ENCODE data around the gene ALDOA. TPM values are rescaled to one million over a fixed set of nuclear protein-coding genes. Genes with fewer than 3 reads are reported as not detected.

The ALDOA gene
- total and polyA plus RNA-seq, 5 donors from 2014 or later, result 430 to 1,243 (median 1,138) TPM

- Mint-ChIP-seq H3K27ac (no peak overlapping the region), H3K9me3 (no peaks in the 10 kb centered on the region), H3K36me3 (peaks cover 20% of the 10 kb centered on the region), H3K27me3 (no peaks in the 10 kb centered on the region), H3K4me1 (peaks cover 8 to 51% (median 27%) of the 10 kb centered on the region in 4 donors), H3K4me3 (peak overlapping the region in 3 of 4 donors; percentile 31 to 73 (median 43))
- peaks cover 45% of the 10 kb centered on the region for H3K4me1 ChIP-seq (ENCODE audit: control insufficient read depth, insufficient read depth, low read length, poor library complexity, severe bottlenecking)
- H3K36me3 ChIP-seq (ENCODE audit: control insufficient read depth, insufficient read depth, low read length), result peaks cover 44% of the 10 kb centered on the region
- no peaks in the 10 kb centered on the region for H3K27me3 ChIP-seq (ENCODE audit: control insufficient read depth, insufficient read depth, low read length)
- H3K4me3 ChIP-seq (ENCODE audit: low read depth, low read length), result no peak overlapping the region
- no peak overlapping the region for H3K27ac ChIP-seq (ENCODE audit: insufficient read depth, low read length, poor library complexity, severe bottlenecking)
- no peaks in the 10 kb centered on the region for H3K9me3 ChIP-seq (ENCODE audit: control insufficient read depth in 2 of 2, low read length in 2 of 2)
- DNase-seq, result no peak
- ATAC-seq (ENCODE audit: low read depth in 2 of 2), result no peak
Observed at GRCh38 chr16:30070490-30070889, 4.9 kb downstream of the ALDOA start.

- H3K4me3 Mint-ChIP-seq, result peak within 1 kb of the TSS; percentile 88 to 98 (median 96)
- peaks cover 29% of the 10 kb centered on the region for H3K36me3 ChIP-seq (ENCODE audit: control insufficient read depth, insufficient read depth, low read length)
- H3K9me3 Mint-ChIP-seq, result no peaks in the 10 kb centered on the region
- peak within 1 kb of the TSS; percentile 81 for H3K4me3 ChIP-seq (ENCODE audit: low read depth, low read length)
- H3K27me3 Mint-ChIP-seq, result no peaks in the 10 kb centered on the region
- peaks cover 4% of the 10 kb centered on the region for H3K36me3 Mint-ChIP-seq
- H3K4me1 ChIP-seq (ENCODE audit: control insufficient read depth, insufficient read depth, low read length, poor library complexity, severe bottlenecking), result peaks cover 29% of the 10 kb centered on the region
- peak within 1 kb of the TSS; percentile 96 to 98 (median 96) for H3K27ac Mint-ChIP-seq
- peak within 1 kb of the TSS; percentile 82 for H3K27ac ChIP-seq (ENCODE audit: insufficient read depth, low read length, poor library complexity, severe bottlenecking)
- no peaks in the 10 kb centered on the region for H3K27me3 ChIP-seq (ENCODE audit: control insufficient read depth, insufficient read depth, low read length)
- H3K9me3 ChIP-seq (ENCODE audit: control insufficient read depth in 2 of 2, low read length in 2 of 2), result no peaks in the 10 kb centered on the region
- DNase-seq (peak; percentile 89 to 95 (median 90)), ATAC-seq (ENCODE audit: low read depth in 2 of 2) (peak; percentile 89 to 92)
- H3K4me1 Mint-ChIP-seq, result peaks cover 0 to 52% (median 32%) of the 10 kb centered on the region in 4 donors
Observed at GRCh38 chr16:30075503-30076275, 10.1 kb downstream of the ALDOA start, which contains the start of gene PPP4C. Gene PPP4C, plus strand, starts transcription at chr16:30075994. Its CDS starts 384 bp downstream, at chr16:30076378.

GRCh38 chr16:30076276-30076791 lies 10.8 kb downstream of the ALDOA start:
- Histone ChIP-seq H3K9me3 (ENCODE audit: control insufficient read depth in 2 of 2, low read length in 2 of 2) (no peaks in the 10 kb centered on the region), H3K4me3 (ENCODE audit: low read depth, low read length) (peak overlapping the region; percentile 76), H3K36me3 (ENCODE audit: control insufficient read depth, insufficient read depth, low read length) (peaks cover 30% of the 10 kb centered on the region), H3K27me3 (ENCODE audit: control insufficient read depth, insufficient read depth, low read length) (no peaks in the 10 kb centered on the region), H3K27ac (ENCODE audit: insufficient read depth, low read length, poor library complexity, severe bottlenecking) (peak overlapping the region; percentile 82), H3K4me1 (ENCODE audit: control insufficient read depth, insufficient read depth, low read length, poor library complexity, severe bottlenecking) (peaks cover 29% of the 10 kb centered on the region)
- peak; percentile 33 to 35 for ATAC-seq (ENCODE audit: low read depth in 2 of 2)
- DNase-seq, result peak in 1 of 3 donors; percentile 33
- H3K27me3 Mint-ChIP-seq, result no peaks in the 10 kb centered on the region
- no peaks in the 10 kb centered on the region for H3K9me3 Mint-ChIP-seq
- peaks cover 4% of the 10 kb centered on the region for H3K36me3 Mint-ChIP-seq
- peak overlapping the region; percentile 88 to 98 (median 96) for H3K4me3 Mint-ChIP-seq
- peak overlapping the region; percentile 76 to 96 (median 93) for H3K27ac Mint-ChIP-seq
- peaks cover 0 to 52% (median 32%) of the 10 kb centered on the region in 4 donors for H3K4me1 Mint-ChIP-seq

DNA sequence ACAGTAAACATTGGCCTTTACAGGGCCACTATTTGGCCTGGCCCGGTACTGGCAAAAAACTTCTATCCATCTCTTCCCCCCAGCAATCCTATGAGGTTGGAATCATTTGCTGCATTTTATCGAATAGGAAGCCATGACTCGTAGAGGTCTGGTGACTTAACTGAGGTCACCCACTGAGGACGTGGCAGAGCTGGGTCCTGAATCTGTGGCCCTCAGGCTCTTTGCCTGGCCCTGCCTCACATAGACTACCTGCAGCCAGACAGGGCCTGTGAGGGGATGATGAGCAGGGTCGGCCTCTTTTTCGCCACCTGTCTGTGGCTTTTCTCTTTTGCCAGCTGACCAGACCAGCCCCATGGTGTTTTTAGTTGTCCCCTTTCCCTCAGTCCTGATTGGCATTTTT lies 12.1 kb downstream of the ALDOA start:
- ATAC-seq (ENCODE audit: low read depth in 2 of 2), result no peak
- peak overlapping the region; percentile 88 to 98 (median 96) for H3K4me3 Mint-ChIP-seq
- H3K9me3 Mint-ChIP-seq, result no peaks in the 10 kb centered on the region
- H3K4me1 ChIP-seq (ENCODE audit: control insufficient read depth, insufficient read depth, low read length, poor library complexity, severe bottlenecking), result peaks cover 29% of the 10 kb centered on the region
- peaks cover 0 to 53% (median 29%) of the 10 kb centered on the region in 4 donors for H3K4me1 Mint-ChIP-seq
- H3K36me3 Mint-ChIP-seq, result peaks cover 8% of the 10 kb centered on the region
- H3K27ac Mint-ChIP-seq, result peak overlapping the region; percentile 66 to 96 (median 93)
- H3K36me3 ChIP-seq (ENCODE audit: control insufficient read depth, insufficient read depth, low read length), result peaks cover 36% of the 10 kb centered on the region
- H3K4me3 ChIP-seq (ENCODE audit: low read depth, low read length), result peak overlapping the region; percentile 76
- no peak for DNase-seq
- peak overlapping the region; percentile 82 for H3K27ac ChIP-seq (ENCODE audit: insufficient read depth, low read length, poor library complexity, severe bottlenecking)
- H3K9me3 ChIP-seq (ENCODE audit: control insufficient read depth in 2 of 2, low read length in 2 of 2), result no peaks in the 10 kb centered on the region
- no peaks in the 10 kb centered on the region for H3K27me3 ChIP-seq (ENCODE audit: control insufficient read depth, insufficient read depth, low read length)
- no peaks in the 10 kb centered on the region for H3K27me3 Mint-ChIP-seq

DNA sequence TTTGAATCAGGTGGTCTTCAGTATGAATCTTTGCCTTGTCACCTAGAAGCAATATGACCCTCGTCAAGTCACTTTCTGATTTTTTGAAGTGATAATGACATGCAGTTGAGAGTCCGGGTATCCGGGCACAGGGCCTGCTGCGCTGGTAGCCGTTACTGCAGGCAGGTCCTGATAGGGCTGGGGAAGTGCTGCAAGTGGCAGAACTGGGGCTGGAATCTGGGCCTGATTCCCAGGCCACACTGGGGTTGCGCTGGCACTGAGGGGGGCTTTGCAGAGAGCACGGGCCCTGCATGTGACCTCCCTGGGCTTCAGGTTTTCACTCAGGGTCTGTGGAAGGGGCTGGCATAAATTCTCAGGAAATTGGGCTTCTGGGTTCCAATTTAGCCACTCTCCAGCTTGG lies 13.2 kb downstream of the ALDOA start:
- H3K27ac Mint-ChIP-seq, result no peak overlapping the region
- ATAC-seq (ENCODE audit: low read depth in 2 of 2), result no peak

DNA sequence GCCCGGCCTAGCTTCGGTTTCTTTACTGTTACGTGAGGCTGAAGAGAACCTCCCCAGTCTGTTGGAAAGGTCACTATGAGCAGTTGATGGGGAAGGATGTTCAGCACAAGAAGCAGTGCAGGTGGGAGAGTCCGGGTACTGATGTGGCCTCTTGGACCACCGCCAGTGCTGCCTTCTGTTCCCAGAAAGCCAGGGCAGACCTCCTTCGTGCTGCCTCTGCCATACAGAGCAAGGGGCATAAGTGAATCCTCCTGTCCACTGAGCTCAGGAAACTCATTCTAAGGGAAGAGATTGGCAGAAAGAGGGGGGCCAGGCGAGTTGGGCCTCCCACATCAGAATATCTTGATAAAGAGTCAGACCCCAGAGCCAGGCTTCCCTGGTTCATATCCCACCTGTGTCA lies 13.9 kb downstream of the ALDOA start:
- Mint-ChIP-seq H3K9me3 (peaks cover 0 to 2% (median 0%) of the 10 kb centered on the region in 7 donors), H3K4me1 (peaks cover 0 to 57% (median 29%) of the 10 kb centered on the region in 4 donors), H3K4me3 (peak overlapping the region in 1 of 4 donors; percentile 35), H3K36me3 (peaks cover 19% of the 10 kb centered on the region), H3K27me3 (no peaks in the 10 kb centered on the region), H3K27ac (peak overlapping the region in 1 of 3 donors; percentile 11)
- Histone ChIP-seq H3K36me3 (ENCODE audit: control insufficient read depth, insufficient read depth, low read length) (peaks cover 54% of the 10 kb centered on the region), H3K27me3 (ENCODE audit: control insufficient read depth, insufficient read depth, low read length) (no peaks in the 10 kb centered on the region), H3K4me1 (ENCODE audit: control insufficient read depth, insufficient read depth, low read length, poor library complexity, severe bottlenecking) (peaks cover 29% of the 10 kb centered on the region), H3K27ac (ENCODE audit: insufficient read depth, low read length, poor library complexity, severe bottlenecking) (no peak overlapping the region), H3K4me3 (ENCODE audit: low read depth, low read length) (no peak overlapping the region), H3K9me3 (ENCODE audit: control insufficient read depth in 2 of 2, low read length in 2 of 2) (no peaks in the 10 kb centered on the region)
- DNase-seq, result no peak
- no peak for ATAC-seq (ENCODE audit: low read depth in 2 of 2)

More for the DNA sequence above, 13.2 kb downstream of the ALDOA start:
- no peaks in the 10 kb centered on the region for H3K27me3 Mint-ChIP-seq
- H3K36me3 ChIP-seq (ENCODE audit: control insufficient read depth, insufficient read depth, low read length), result peaks cover 47% of the 10 kb centered on the region
- no peaks in the 10 kb centered on the region for H3K27me3 ChIP-seq (ENCODE audit: control insufficient read depth, insufficient read depth, low read length)
- H3K4me3 Mint-ChIP-seq, result peak overlapping the region in 1 of 4 donors; percentile 88
- peaks cover 0 to 53% (median 29%) of the 10 kb centered on the region in 4 donors for H3K4me1 Mint-ChIP-seq
- no peak overlapping the region for H3K27ac ChIP-seq (ENCODE audit: insufficient read depth, low read length, poor library complexity, severe bottlenecking)
- DNase-seq, result no peak
- peaks cover 29% of the 10 kb centered on the region for H3K4me1 ChIP-seq (ENCODE audit: control insufficient read depth, insufficient read depth, low read length, poor library complexity, severe bottlenecking)
- H3K4me3 ChIP-seq (ENCODE audit: low read depth, low read length), result no peak overlapping the region
- H3K36me3 Mint-ChIP-seq, result peaks cover 15% of the 10 kb centered on the region
- no peaks in the 10 kb centered on the region for H3K9me3 ChIP-seq (ENCODE audit: control insufficient read depth in 2 of 2, low read length in 2 of 2)
- peaks cover 0 to 2% (median 0%) of the 10 kb centered on the region in 7 donors for H3K9me3 Mint-ChIP-seq

DNA sequence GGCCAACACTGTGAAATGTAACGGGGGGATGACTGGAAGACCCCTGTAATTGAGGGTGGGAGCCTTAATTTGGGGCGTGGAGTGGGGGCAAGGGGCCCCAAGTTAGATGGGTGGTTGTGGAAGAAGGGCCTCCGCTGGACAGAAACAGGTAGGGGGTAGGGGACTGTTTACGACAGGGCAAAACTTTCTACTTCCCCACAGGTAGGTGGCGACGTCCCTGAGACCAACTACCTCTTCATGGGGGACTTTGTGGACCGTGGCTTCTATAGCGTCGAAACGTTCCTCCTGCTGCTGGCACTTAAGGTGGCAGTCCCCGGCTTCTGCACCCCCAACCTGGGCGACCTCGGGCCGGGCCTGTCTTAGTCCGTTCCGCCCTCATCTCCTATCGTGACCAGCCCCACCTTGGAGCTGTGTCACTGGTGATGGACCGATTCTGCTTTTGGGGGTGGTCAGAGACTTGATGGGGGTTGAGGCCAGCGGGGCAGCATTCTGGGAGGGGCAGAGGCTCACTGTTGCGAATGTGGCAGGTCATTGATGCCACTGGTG lies 17.1 kb downstream of the ALDOA start:
- Histone ChIP-seq H3K36me3 (ENCODE audit: control insufficient read depth, insufficient read depth, low read length) (peaks cover 57% of the 10 kb centered on the region), H3K9me3 (ENCODE audit: control insufficient read depth in 2 of 2, low read length in 2 of 2) (no peaks in the 10 kb centered on the region), H3K4me1 (ENCODE audit: control insufficient read depth, insufficient read depth, low read length, poor library complexity, severe bottlenecking) (peaks cover 9% of the 10 kb centered on the region), H3K27ac (ENCODE audit: insufficient read depth, low read length, poor library complexity, severe bottlenecking) (no peak overlapping the region), H3K4me3 (ENCODE audit: low read depth, low read length) (no peak overlapping the region), H3K27me3 (ENCODE audit: control insufficient read depth, insufficient read depth, low read length) (no peaks in the 10 kb centered on the region)
- ATAC-seq (ENCODE audit: low read depth in 2 of 2), result no peak
- peaks cover 0 to 2% (median 0%) of the 10 kb centered on the region in 7 donors for H3K9me3 Mint-ChIP-seq
- H3K27me3 Mint-ChIP-seq, result no peaks in the 10 kb centered on the region
- no peak for DNase-seq
- H3K36me3 Mint-ChIP-seq, result peaks cover 23% of the 10 kb centered on the region
- H3K4me1 Mint-ChIP-seq, result peaks cover 0 to 30% (median 10%) of the 10 kb centered on the region in 4 donors
- H3K27ac Mint-ChIP-seq, result no peak overlapping the region
- H3K4me3 Mint-ChIP-seq, result peak overlapping the region in 1 of 4 donors; percentile 36

Data from CD4-positive, CD25-positive, alpha-beta regulatory T cell (primary cell).